Lung microvascular endothelial cell (primary cell): Measurements from ENCODE around the gene ALB. TPM values are rescaled to one million over a fixed set of nuclear protein-coding genes. Genes with fewer than 3 reads are reported as not detected.
A peak's percentile ranks its signal among the peaks of the same experiment; 100 is the strongest.

Experiments used
- DNase-seq, 2 donors: peaks; one replicate each; pipeline versions ENCODE4 v3.0.0 to v3.0.0-alpha.2; 2010; ENCODE audit warnings: low read depth in 2 of 2
- total RNA-seq: library from RNA; depleted of rRNA; stranded (reverse); fragments of >200 nt; gene quantifications from 2 replicates; pipeline ENCODE4 v1.2.1, GENCODE V29; 2014

Gene ALB
- total RNA-seq, 1 donor from 2014 or later = not detected

DNA sequence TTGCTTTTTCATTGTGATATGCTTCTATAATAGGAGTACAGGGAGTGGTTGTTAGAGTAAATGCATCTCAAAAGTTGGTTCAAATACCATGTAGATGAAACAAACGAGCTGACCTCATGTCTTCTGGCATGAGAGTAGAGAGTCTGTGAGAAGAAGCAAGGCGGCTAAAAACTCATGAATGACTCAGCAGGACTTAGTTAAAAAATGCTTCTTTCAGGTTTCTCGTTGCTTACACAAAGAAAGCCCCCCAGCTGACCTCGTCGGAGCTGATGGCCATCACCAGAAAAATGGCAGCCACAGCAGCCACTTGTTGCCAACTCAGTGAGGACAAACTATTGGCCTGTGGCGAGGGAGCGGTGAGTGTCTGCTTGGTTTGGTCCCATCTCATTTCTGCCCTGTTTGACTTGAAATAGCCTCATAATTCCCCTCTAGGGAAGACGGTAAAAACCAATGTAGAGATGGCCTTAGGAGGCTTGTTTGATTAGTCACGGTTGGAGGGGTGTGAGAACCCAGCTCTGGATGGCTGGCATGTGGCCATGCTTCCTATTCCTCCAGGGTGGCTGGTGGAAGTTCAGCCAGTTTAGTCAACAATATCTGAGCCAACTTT is 46.4 kb downstream of the ALB start:
- DNase-seq = peak; percentile 13 to 60

DNA sequence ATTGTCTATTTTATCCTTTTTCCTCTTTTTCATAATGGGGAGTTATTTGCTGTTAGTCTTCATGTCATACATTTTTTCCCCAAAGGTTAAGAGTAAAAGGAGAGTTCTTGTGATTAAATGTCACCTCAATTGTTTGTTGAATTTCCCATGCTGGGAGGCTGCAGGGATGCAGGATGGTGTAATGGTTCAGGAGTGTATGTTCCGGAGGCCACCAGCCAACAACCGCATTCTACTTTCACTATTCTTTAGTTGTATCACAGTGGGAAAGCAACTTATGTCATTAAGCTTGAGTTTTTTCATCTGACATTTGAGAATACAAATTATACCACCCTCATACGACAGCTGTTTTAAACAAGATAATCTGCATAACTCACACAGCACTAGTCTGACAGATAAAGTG is 47.3 kb downstream of the ALB start:
- DNase-seq = peak; percentile 2 to 7

DNA sequence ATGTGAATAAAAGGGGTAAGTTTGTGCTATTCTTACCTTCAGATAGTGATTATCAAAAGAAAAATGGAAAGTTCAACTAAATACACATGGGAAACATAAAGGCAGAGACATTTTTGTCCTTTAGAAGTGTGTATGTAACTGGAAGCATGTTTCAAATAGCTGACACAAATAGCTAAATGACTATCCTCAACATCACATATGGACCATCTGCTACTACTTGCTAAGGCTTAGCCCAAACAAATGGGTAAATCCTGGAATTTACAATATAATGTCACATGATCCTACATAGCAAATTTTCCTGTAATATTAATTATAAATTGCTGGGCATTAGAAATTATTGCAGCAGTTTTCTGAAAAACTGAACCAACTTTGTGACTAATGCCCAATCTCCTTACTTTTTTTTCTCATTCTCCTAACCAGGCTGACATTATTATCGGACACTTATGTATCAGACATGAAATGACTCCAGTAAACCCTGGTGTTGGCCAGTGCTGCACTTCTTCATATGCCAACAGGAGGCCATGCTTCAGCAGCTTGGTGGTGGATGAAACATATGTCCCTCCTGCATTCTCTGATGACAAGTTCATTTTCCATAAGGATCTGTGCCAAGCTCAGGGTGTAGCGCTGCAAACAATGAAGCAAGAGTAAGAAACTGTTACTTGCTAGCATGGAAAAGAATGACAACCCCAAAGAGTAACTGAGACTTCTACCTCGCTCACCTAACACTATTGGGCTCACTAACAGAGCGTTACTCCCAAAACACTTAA is 48.1 kb downstream of the ALB start:
- no peak for DNase-seq

DNA sequence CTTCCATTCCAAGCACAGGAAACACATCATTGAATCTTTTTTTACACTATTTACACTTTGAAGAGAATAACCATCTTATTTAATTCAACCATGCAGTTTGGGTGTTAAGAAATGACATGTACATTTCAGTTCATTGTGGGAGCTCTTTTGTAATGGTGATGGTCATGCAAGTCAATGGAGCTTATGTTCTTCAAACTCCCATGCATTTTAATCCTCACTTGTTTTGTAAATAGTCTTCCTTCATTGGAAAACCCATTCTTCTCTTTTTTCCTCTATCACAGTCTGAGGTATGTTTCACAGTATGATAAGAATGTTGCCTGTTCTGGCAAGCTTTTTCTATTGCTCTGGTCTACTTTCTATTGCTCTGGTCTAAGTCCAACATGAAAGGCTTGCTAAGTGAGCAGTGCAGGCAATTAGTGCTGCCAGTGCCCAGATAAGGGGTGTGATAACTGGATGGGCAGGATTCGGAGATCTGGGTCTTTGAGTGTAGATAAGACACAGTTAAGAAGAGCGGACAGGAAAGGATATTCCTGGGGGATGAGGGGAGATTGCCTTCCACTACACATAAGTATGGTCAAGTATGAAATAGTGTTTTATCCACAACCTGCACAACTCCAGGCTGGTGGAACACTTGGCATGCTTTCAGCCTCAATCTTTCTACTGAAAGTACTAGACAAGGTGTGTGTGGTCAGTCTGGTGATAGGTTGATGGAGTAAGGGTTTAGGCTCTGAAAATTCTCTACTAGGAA is 49.0 kb downstream of the ALB start:
- DNase-seq = no peak

DNA sequence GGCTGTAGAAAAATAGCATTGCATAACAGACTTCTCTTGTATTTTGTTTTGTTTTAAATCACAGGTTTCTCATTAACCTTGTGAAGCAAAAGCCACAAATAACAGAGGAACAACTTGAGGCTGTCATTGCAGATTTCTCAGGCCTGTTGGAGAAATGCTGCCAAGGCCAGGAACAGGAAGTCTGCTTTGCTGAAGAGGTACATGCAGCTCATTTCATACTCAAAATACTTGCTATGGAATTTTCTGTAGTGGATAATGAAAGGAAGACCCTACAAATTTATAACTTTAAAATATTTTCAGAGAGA is 49.6 kb downstream of the ALB start:
- DNase-seq = no peak

DNA sequence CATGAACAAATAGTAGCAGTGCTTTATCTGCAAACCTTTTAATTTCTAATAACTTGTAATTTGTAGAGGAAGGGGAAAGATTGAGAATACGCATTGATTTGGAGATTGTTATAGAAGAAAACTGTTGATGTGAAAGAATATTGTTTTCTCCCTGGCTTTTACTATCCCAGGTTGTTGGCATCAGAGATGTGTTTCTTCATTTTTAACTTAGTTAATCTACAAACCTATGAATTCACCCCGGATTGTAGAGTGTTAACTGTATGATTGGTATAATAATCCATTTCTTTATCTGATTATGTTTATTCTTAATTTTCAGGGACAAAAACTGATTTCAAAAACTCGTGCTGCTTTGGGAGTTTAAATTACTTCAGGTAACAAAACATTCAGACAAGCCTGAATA is 50.8 kb downstream of the ALB start:
- DNase-seq = no peak

DNA sequence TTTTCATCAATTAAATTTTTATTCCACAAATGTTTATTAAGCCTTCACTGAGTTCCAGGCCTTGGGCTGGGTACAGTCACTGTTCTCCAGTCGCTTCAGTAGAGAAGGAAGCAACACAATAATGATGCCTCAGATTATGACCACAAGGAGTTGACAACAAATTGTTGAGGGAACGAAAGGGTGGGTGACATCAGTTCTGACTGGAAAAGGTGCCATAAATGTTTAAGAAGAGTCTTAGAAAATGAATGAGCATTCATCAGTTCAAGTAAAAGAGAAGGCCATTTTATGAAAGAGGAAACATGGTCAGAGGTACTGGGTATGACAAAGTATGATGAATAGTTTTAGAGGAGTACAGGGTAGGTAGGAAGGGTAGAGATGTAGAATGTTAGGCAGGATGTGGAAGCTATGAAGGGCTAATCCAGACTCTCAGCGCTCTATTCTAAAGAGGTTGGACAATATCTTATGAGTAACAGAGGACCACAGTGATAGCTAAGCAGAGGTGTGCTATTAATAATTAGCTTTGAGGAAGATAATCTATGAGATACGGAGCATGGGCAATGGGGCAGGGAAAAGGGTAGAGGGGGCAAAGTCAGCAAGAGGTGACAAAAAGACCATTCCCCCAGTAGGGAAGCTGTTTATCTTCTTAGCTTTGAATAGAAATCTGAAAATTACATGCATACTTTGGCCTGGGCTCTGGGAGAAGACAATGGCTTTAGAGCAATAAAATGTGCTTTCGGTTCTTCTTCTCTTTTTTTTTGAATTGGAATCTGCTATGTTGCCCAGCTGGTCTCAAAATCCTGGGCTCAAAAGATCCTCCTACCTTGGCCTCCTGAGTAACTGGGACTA is 52.3 kb downstream of the ALB start:
- no peak for DNase-seq

DNA sequence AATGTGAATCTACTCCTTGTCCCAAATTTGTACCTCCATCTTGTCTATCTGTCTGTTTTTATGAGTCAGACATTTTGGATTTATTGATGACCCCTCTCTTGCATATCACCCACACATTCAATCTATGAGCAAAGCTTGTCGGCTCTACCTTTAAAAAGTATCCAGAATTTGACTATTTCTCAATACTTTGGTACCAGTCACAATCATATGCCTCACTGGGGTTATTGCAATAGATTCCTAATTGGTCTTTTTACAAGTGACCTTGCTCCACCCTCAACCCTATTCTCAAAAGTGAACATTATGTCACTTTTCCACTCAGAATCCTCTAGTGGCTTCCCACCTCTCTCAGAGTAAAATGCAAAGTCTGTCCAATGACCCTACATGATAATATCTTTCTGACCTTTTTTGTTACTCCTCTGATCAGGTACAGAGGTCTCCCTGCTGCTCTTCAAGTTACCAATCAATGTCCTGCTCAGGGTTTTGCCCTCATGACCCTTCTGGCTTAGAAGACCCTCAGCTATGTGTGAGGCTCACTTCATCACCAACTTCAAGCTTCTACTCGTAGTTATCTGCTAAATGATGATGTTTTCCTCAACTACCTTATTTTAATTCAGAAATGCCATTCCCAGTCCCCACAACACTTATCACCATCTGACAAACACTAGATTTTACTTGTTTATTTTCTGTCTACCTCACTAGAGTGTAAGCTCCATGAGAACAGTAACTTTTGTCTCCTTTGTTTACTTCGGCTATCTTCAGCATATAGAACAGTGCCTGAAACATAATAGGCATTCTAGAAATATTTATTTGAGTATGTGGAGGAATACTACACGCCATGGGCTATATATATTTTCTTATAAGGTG is 54.3 kb downstream of the ALB start:
- no peak for DNase-seq

DNA sequence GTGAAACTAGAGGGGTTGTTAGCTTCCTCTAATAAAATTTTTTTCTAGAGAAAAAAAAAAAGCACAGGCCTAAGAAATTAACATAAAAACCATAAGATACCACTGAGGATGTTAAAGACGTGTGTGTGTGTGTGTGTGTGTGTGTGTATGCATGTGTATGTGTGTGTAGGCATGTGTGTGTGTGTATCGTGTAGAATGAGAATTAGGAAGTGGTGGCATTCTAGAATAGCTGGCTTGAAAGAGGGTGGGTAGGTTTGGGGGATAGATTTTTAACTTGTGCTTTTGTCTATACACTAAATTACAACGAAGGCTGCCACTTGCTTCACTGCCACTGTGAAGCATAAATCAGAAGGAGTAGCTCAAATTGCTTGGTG is 54.9 kb downstream of the ALB start:
- no peak for DNase-seq

DNA sequence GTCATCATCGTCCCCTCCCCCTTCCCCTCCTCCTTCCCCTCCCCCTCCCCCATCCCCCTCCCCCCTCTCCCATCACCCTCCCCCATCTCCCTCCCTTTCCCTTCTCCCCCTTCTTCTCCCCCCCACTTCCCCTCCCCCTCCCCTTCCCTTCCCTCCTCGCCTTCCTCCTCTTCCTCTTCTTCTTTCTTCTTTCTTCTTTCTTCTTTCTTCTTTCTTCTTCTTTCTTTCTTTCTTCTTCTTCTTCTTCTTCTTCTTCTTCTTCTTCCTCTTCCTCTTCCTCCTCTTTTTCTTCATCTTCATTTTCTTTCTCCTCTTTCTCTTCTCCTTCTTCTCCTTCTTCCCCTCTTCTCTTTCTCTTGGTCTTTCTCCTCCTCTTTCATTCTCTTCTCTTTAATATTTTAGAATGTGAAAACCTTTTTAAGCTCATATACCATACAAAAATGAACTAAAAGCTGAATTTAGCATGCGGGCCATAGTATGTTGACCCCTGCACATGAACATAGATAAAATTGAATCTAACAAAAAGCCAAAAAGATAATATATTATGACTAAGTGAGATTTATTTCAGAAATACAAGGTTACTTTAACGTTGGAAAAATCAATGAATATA is 56.9 kb downstream of the ALB start:
- no peak for DNase-seq

DNA sequence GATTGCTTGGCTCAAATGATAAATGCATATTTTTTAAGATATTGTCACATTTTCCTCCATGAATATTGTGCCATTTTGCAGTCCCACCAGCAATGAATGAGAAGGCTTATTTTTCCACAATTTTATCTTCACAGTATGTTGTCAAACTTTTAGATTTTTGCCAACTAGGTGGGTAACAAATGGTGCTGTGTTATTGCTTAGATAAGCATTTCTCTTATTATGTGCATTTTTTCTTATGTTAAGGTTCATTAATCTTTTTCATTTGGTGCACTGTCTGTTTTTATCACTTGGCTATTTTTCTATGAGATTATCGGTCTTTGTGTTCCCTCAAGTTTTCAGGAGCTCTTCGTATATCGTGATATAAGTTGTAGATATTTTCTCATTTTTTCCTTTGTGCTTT is 64.1 kb downstream of the ALB start:
- DNase-seq = no peak

DNA sequence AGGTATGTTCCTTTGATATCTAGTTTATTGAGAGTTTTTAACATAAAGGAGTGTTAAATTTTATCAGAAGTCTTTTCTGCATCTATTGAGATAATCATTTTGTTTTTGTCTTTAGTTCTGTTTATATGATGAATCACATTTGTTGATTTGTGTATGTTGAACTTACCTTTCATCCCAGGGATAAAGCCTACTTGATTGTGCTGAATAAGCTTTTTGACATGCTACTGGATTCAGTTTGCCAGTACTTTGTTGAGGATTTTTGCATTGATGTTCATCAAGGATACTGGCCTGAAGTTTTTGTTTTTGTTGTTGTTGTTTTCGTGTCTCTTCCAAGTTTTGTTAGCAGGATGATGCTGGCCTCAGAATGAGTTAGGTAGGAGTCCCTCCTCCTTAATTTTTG is 66.6 kb downstream of the ALB start:
- DNase-seq = no peak

Other genes starting within 250 kb of the ALB start
- 36.2 and 42.7 TPM in 2 replicates for gene ANKRD17, start 145.5 kb upstream of the ALB start, total RNA-seq
- not detected in 2 replicates for gene AFP, start 31.9 kb downstream of the ALB start, total RNA-seq
- not detected in 2 replicates for gene AFM, start 77.5 kb downstream of the ALB start, total RNA-seq
- not detected in 2 replicates for gene RASSF6, start 216.1 kb downstream of the ALB start, total RNA-seq